NCI-H82 treated with DMSO at 0.1 percent for 48 hours (cell line): ENCODE measurements around the gene TEX38.

Experiments used
- DNase-seq: peaks from one replicate; lab custom pipeline; 2025; ENCODE audit not compliant: unreplicated experiment; lab: John Stamatoyannopoulos, UW

TEX38 gene

DNA sequence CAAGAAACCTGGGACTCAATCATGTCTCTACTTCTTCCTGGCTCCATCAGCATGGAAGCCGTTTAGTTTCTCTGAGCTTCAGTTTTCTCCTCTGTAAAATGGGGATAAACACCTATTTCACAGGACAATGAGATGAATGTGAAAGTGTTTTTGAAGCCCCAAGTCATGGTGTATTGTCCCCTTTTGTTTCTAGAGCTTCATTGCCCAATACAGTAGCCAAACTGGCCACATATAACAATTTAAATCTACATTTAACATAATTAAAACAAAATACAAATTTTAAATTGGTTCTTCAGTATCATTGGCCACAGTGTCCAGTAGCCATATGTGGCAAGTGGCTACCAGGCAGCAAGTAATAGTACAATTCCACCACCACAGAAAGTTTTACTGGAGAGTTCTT is 49.5 kb downstream of the TEX38 start:
- no peak for DNase-seq

DNA sequence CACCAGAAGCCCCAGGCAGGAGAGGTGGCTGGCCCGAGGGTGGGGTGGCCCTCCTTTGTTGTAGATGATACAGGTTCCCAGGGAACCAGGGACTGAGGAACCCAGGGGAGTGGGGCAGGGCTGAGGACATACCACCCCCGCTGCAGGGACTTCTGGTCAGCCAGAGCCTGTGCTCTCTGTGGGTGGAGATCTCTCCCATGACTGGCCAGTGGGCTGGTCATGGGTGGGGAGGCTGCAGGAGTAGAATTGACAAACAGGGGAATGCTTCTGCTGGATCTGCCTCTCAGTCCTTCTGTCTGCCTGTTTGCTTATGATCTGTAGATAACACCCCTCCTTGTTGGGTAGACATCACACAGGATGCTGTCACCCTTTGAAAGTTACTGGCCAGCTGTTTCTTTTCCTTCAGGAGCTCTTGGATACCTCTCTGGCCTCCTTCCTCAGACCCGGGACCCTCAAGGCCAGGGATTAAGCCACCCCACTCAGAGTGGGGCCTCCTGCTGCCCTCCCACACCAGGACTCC is 50.1 kb downstream of the TEX38 start:
- no peak for DNase-seq
